NCI-H2107 treated with DMSO at 0.1 percent for 48 hours (cell line): Measurements from ENCODE around the gene BCOR.

Experiments used
- DNase-seq: peaks from one replicate; lab custom pipeline; 2025; ENCODE audit not compliant: unreplicated experiment; lab: John Stamatoyannopoulos, UW

BCOR gene

DNA sequence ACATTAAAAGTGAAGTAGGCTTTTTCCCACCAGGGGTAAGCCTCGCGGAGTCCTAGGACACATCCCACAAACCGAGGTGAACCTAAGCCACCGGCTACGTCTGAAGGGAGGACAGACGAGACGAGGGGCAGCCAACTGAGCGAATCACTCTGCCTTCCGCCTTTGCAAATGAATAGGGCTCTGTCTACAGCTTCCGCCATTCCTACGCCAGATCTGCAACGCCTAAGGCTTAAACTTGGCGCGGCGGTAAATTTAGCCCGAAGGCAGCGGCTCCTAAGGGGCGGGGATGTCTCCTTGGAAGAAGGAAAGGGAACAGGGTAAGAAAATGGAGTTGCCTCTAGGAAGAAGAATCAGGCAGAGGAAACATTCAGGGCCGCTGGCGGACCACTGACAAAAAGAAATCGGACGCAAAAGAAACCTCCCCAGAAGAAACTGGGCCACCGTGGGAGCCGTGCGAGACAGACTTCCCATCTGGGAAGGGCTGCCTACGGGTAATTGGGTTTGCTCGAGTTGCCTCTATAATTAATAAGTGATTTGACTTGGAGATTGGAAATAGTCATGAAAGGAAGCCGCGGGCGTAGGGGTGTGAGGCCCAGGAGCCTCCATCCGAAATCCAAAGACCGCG lies 90.5 kb downstream of the BCOR start:
- DNase-seq = no peak

DNA sequence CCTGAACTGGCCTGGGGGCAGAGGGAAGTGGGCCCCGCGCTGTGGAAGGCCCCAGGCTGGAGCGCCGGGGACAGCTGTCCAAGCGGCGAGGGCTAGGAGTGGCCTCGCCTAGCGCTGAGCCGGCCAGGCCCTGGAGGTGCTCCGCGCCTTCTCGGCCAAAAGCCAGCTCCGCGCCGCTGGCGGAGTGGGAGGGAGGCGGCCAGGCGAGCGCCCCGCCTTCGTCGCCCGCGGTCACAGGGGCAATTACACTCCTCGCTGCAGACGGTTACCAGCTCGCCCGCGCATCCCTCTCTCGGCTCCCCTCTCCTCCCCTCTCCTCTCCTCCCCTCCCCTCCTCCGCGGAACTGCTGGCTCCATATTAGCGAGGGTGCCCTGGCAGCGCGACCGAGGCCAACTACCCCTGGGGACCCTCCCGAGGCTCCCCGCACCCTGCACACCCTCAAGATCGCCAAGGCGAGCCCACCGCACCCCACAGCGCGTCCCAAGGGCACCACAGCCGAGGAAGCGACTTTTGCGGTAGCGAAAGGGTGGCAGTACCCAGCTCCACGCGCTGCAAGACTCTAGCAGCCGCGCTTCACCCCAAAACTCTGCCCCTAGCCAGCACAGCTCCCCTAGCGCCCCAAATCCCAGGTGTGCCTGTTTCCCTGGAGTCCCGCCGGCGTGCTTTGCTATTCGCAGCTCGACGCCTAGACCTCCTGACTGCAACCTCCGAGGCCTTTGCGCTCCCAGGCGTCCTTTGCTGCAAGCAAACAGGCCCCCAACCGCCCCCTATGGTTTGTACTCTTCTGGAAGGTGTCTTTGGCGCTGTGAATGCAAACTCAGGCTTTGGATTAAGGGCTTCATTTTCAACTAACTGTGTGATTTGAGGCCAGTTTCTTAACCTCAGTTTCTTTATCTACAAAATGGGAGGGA lies 91.4 kb downstream of the BCOR start:
- no peak for DNase-seq

DNA sequence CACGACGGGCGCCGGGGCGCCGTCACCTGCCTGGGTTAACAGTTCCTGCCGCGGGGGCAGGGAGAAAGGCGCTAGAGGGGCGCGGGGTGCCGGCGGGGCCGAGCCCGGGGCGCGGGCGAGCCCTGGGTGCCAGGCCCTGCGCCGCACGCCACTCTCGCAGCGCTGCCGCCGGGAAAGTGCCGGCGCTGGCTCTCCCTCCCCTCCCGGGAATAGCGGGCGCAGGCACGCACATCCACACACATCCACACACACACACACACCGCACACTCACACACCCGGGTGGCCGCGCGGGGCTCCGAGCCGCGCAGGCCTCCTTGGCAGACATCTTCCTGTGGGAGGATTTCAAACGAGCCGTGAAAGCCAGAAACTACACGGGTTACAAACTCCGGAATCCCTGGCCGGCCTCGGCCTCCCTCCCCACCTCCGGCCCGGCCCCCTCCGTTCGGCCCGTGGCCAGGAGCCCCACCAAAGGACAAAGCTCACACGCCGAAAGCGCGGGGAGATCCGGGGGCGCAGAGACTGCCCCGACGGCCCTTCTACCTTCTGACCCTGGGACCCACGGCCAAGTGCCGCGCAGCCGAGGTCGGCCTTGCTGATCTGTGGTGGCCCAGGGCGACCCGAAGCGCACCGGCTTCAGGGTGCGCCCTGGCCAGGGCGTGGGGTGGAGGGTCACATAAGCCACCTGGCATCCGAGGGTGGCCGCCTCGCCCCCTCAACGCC lies 92.3 kb downstream of the BCOR start:
- DNase-seq = no peak

DNA sequence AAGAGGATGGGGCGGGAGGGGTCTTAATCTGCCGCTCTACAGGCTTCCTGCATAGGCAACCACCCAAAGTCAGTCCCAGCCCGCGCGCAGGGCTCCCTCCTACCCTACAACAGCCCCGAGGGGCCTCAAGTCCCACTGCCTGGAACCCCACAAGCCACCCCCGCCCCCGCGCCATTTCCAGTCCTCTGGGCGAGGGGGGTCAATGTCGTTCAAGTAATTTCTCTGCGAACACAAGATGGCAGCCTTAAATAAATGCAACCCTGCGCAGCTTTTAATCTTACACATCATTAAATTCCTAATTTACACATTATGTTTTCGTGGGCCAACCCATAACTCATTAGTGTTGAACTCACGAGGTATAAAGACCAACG lies 92.9 kb downstream of the BCOR start:
- no peak for DNase-seq

DNA sequence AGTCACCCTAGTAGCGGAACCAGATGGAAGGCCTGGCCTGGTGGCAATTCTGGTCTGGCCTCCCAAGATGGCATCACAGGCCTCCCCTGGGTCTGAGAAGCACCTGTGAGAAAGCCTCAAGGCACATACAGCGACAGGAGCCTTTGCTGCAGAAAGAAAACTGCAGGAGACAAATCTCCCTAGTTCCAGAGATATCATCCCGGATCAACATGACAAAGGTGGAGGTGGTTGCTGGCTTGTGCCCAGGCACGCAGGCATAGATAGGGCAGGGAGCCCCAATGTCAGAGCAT lies 93.6 kb downstream of the BCOR start:
- no peak for DNase-seq

DNA sequence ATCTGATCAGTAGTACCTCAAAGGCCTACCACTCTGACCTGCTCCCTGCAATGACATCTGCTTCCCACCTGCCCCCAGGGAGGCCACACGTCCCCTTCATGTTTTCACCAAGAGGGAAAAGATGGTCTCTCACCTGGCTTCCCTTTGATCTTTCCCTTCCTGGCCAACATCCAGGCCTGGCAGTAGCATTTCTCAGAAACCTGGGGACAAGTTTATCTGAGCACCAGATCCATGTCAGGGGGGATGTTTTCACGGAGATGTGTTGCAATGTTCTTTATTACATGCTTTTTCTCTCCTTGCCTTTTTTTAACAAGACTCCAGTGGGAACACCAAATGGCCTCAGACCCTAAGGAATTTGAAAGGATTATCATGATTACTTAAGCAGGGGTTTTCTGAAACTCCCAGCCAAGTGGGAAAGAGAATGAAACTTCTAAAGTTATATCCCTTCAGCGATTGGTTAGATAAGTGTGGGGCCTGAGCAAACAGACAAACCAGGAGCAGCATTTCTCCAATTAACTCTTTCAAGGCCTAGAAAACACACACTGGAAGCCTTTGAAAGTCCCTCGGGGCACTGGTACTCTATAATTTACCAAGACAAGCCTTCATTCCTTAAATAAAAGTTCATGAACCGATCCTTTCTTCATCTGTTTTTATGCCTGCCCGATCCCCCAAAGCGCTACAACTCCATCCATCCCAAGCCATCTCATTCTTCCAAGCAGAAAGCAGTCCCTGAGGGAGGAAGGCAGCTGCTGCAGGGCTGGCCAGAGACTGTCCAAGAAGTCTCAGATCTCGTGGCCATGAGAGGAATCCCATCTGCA lies 94.1 kb downstream of the BCOR start:
- no peak for DNase-seq

DNA sequence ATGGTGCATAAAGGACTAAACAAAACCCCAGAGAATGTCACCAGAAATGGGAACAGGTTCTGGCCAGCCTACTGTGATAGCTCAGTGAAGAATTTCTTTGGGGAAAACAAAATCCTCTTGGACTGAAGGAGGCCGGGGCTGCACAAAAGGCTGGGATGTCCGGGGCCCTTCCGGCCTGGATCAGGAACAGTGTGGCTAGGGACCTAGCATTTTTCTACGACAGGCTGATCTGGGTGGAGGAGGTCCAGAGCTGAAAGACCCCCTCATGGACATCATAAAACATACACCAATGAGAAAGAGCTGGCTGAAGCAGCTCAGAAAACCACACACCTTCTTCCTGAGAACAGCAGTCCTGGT lies 94.7 kb downstream of the BCOR start:
- no peak for DNase-seq
